ENCODE measurements around the gene MYO1D.

DNA sequence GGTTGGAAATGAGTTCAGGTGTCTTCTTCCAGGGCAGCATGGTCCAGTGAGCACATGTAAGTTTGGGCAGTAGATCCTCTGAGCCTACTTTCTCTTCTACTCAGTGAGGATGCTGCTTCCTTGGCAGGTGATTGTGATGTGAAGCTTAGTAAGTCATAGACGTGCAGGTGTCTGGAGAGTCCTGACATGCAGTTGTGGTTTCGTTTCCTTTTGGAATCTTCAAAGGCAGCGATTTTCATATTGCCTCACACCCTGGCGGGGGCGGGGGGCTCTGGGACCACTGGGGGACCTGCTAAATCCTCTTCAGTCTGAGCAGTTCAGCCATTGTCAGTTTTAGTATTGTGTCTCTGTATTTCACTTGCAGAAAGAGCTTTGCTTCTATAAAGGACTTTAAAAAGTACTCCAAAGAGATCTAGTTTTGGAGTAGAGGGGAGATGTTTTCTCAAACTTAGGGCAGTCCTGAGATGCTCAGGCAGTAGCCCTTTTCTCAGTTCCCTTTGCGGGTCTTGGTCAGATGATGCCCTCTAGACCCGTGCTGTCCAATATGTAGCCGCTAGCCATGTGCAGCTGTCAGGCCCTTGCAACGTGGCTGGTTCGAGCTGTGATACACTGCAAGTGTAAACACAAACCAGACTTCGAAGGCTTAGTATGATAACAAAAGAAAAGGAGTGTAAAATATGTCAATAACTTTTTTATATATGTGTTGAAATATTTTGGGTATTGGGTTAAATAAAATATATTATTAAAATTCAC is 394.2 kb downstream of the MYO1D start:
- TF ChIP-seq, protein P1, sequence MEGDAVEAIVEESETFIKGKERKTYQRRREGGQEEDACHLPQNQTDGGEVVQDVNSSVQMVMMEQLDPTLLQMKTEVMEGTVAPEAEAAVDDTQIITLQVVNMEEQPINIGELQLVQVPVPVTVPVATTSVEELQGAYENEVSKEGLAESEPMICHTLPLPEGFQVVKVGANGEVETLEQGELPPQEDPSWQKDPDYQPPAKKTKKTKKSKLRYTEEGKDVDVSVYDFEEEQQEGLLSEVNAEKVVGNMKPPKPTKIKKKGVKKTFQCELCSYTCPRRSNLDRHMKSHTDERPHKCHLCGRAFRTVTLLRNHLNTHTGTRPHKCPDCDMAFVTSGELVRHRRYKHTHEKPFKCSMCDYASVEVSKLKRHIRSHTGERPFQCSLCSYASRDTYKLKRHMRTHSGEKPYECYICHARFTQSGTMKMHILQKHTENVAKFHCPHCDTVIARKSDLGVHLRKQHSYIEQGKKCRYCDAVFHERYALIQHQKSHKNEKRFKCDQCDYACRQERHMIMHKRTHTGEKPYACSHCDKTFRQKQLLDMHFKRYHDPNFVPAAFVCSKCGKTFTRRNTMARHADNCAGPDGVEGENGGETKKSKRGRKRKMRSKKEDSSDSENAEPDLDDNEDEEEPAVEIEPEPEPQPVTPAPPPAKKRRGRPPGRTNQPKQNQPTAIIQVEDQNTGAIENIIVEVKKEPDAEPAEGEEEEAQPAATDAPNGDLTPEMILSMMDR (IDR thresholded peaks at IDR 0.05; ENCODE audit: low read depth, low read length) = no peak
- no peak for TF ChIP-seq EZH2phosphoT487 (IDR thresholded peaks at IDR 0.05; ENCODE audit: low read depth)

All from OCI-LY3 (cell line).